ENCODE data around the gene BTD. TPM values are rescaled to one million over a fixed set of nuclear protein-coding genes. Genes with fewer than 3 reads are reported as not detected.

Gene BTD
- total and polyA plus RNA-seq, 2 donors (not counting 3 experiments of a cell fraction or from before 2014, with no cell fraction given), result 20.3 to 32.2 TPM

DNA sequence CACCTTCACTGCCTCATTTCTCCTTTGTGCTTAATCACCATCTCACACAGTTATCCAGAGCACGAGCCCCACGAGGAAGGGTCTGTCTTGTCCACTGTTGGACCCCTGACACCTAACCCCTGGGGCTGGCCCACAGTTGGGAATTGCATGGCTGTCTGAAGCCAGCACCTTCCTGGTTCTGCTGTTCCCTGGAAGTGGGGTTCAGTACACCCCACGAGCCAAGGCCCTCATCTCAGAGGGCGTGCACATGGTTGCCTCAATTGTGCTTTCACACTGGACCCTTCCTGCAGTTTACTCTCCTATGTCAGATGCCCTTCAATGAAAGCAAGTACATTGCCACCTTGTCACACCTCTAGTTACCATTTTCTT, 30.7 kb downstream of the BTD start:
- H3K27ac ChIP-seq (ENCODE audit: insufficient read depth, low read depth, low read length), result peak overlapping the region; percentile 100
- H3K9ac ChIP-seq (replicated peaks; ENCODE audit: extremely low read depth, insufficient read depth, low read length), result peak overlapping the region; percentile 96

More for the DNA sequence above, 30.7 kb downstream of the BTD start:
- peaks cover 67% of the 10 kb centered on the region for H3K4me1 ChIP-seq (ENCODE audit: control insufficient read depth, extremely low read depth, insufficient read depth, low read length)
- POLR2A ChIA-PET, result no interaction called here
- H4K20me1 ChIP-seq (replicated peaks; ENCODE audit: control insufficient read depth, extremely low read depth, insufficient read depth, low read length), result no peaks in the 10 kb centered on the region
- no peaks in the 10 kb centered on the region for H3K36me3 ChIP-seq (ENCODE audit: control insufficient read depth in 2 of 2, extremely low read depth in 1 of 2, insufficient read depth in 2 of 2, low read length in 2 of 2)
- no peak for FAIRE-seq
- no peak for DNase-seq (ENCODE audit: low read depth, low spot score)
- H3K4me3 ChIP-seq (replicated peaks in 1 of 3; ENCODE audit: insufficient read depth in 1 of 3, low read depth in 1 of 3, low read length in 3 of 3), result no peak overlapping the region
- no peak overlapping the region for H3K4me2 ChIP-seq (ENCODE audit: insufficient read depth, low read length)
- intact Hi-C loops (cut with micrococcal nuclease), result loop anchor here (10.0 kb wide), 1 partner anchor 337 kb away; no protein-coding TSS in a partner anchor
- dilution Hi-C loops (cut with MboI; ENCODE audit: extremely low pct_ligation_motif_present, low sequenced_read_pairs), result loop anchor here (25.0 kb wide), 1 partner anchor 430 kb away; no protein-coding TSS in a partner anchor
- CTCF ChIA-PET, result interaction anchor here (2.4 kb wide), 1 partner anchor 19 kb away, joined by 11 read pairs; no protein-coding TSS in a partner anchor
- H2AFZ ChIP-seq (ENCODE audit: low read depth, low read length), result no peak overlapping the region
- no peaks in the 10 kb centered on the region for H3K27me3 ChIP-seq (ENCODE audit: control insufficient read depth in 2 of 2, insufficient read depth in 2 of 2, low read length in 2 of 2)
- no peaks in the 10 kb centered on the region for H3K9me1 ChIP-seq (replicated peaks; ENCODE audit: control insufficient read depth, extremely low read depth, insufficient read depth, low read length)
- no peaks in the 10 kb centered on the region for H3K9me3 ChIP-seq (replicated peaks; ENCODE audit: control insufficient read depth, insufficient read depth, low read length)
- no TSS peak for BruUV-seq (replicated peaks)
- TF ChIP-seq, protein P1, sequence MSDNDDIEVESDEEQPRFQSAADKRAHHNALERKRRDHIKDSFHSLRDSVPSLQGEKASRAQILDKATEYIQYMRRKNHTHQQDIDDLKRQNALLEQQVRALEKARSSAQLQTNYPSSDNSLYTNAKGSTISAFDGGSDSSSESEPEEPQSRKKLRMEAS (IDR thresholded peaks at IDR 0.05; ENCODE audit: insufficient read depth, insufficient read length), result no peak
- TF ChIP-seq JUN (IDR thresholded peaks at IDR 0.05; ENCODE audit: borderline replicate concordance, insufficient read depth, insufficient read length, low read depth) (no peak), POLR2AphosphoS5 (IDR thresholded peaks at IDR 0.05; ENCODE audit: insufficient read depth, low read depth, low read length) (no peak), POLR2A (IDR thresholded peaks at IDR 0.05; ENCODE audit: low read depth, low read length) (no peak), EZH2 (IDR thresholded peaks at IDR 0.05; ENCODE audit: borderline replicate concordance, low read depth, low read length, severe bottlenecking) (no peak), FOS (IDR thresholded peaks at IDR 0.05; ENCODE audit: borderline replicate concordance, insufficient read depth, low read length) (no peak)
- TF ChIP-seq, protein P2, sequence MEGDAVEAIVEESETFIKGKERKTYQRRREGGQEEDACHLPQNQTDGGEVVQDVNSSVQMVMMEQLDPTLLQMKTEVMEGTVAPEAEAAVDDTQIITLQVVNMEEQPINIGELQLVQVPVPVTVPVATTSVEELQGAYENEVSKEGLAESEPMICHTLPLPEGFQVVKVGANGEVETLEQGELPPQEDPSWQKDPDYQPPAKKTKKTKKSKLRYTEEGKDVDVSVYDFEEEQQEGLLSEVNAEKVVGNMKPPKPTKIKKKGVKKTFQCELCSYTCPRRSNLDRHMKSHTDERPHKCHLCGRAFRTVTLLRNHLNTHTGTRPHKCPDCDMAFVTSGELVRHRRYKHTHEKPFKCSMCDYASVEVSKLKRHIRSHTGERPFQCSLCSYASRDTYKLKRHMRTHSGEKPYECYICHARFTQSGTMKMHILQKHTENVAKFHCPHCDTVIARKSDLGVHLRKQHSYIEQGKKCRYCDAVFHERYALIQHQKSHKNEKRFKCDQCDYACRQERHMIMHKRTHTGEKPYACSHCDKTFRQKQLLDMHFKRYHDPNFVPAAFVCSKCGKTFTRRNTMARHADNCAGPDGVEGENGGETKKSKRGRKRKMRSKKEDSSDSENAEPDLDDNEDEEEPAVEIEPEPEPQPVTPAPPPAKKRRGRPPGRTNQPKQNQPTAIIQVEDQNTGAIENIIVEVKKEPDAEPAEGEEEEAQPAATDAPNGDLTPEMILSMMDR (IDR thresholded peaks at IDR 0.05; ENCODE audit: extremely low read depth in 1 of 2, insufficient read depth in 1 of 2, low read depth in 1 of 2, low read length in 2 of 2), result no peak
- H3K79me2 ChIP-seq (ENCODE audit: control insufficient read depth, insufficient read depth, low read length), result no peaks in the 10 kb centered on the region

Data from endothelial cell of umbilical vein (primary cell).